SK-N-MC (cell line): ENCODE data around the gene IL17RB.

Source experiments
- DNase-seq: peaks from one replicate; pipeline ENCODE4 v3.0.0-alpha.2; 2011; ENCODE audit warnings: low read depth, low spot score
- H3K27ac ChIP-seq: fragments of 200-600 bp; sonication (generic); 2 replicates; pipeline ENCODE4 v1.5.1; 2016; ENCODE audit warnings: mixed run types
- H3K36me3 ChIP-seq: fragments of 200-600 bp; sonication (generic); 2 replicates; pipeline ENCODE4 v1.6.1; 2017; ENCODE audit warnings: antibody characterized with exemption, low read length, mixed read lengths; ENCODE audit not compliant: insufficient read depth
- H3K4me3 ChIP-seq: fragments of 200-600 bp; sonication (generic); 2 replicates; pipeline ENCODE4 v1.5.1; 2016
- H3K9ac ChIP-seq: fragments of 200-600 bp; sonication (generic); 2 replicates; pipeline ENCODE4 v1.8.0; 2017; ENCODE audit warnings: mixed run types, mixed read lengths; ENCODE audit not compliant: insufficient read length
- H3K9me3 ChIP-seq: fragments of 200-600 bp; sonication (generic); 2 replicates; pipeline ENCODE4 v1.6.1; 2017; ENCODE audit warnings: low read depth, mild to moderate bottlenecking, antibody characterized with exemption, low read length, moderate library complexity, mixed read lengths
- EZH2 ChIP-seq: fragments of 200-600 bp; sonication (generic); IDR thresholded peaks from one replicate; pipeline ENCODE4 v1.6.1; 2017; ENCODE audit warnings: antibody characterized with exemption
- FOXP2 ChIP-seq: optimal IDR thresholded peaks from 2 replicates; pipeline ENCODE3; 2011; ENCODE audit warnings: mild to moderate bottlenecking, moderate library complexity; ENCODE audit not compliant: insufficient read depth; ENCODE audit errors: extremely low read length, control extremely low read depth
- POLR2AphosphoS5 ChIP-seq: IDR thresholded peaks from 2 replicates; pipeline ENCODE4 v1.6.1; 2012; ENCODE audit warnings: mild to moderate bottlenecking, low read depth, low read length, borderline replicate concordance

Gene IL17RB

GRCh38 chr3:53844262-53845102, 1.9 kb upstream of the IL17RB start:
- Histone ChIP-seq H3K27ac (no peak overlapping the region), H3K36me3 (no peaks in the 10 kb centered on the region), H3K9me3 (no peaks in the 10 kb centered on the region), H3K9ac (no peak overlapping the region), H3K4me3 (no peak overlapping the region)
- no peak for TF ChIP-seq FOXP2
- no peak for TF ChIP-seq EZH2
- no peak for TF ChIP-seq POLR2AphosphoS5
- DNase-seq, result no peak

GRCh38 chr3:53845103-53845880, 1.1 kb upstream of the IL17RB start:
- Histone ChIP-seq H3K27ac (no peak overlapping the region), H3K4me3 (no peak overlapping the region), H3K36me3 (no peaks in the 10 kb centered on the region), H3K9ac (no peak overlapping the region), H3K9me3 (no peaks in the 10 kb centered on the region)
- DNase-seq, result no peak
- no peak for TF ChIP-seq POLR2AphosphoS5
- TF ChIP-seq EZH2, result no peak
- TF ChIP-seq FOXP2, result no peak

- no peaks in the 10 kb centered on the region for H3K36me3 ChIP-seq
- TF ChIP-seq POLR2AphosphoS5, result no peak
- no peak overlapping the region for H3K27ac ChIP-seq
- H3K4me3 ChIP-seq, result no peak overlapping the region
- no peaks in the 10 kb centered on the region for H3K9me3 ChIP-seq
- no peak for DNase-seq
- no peak overlapping the region for H3K9ac ChIP-seq
Observed at GRCh38 chr3:53845881-53846133, 561 bp upstream of the IL17RB start.

GRCh38 chr3:53846851-53847155, 435 bp downstream of the IL17RB start:
- no peak overlapping the region for H3K27ac ChIP-seq
- DNase-seq, result no peak
- no peaks in the 10 kb centered on the region for H3K36me3 ChIP-seq
- H3K9me3 ChIP-seq, result no peaks in the 10 kb centered on the region
- no peak overlapping the region for H3K4me3 ChIP-seq
- H3K9ac ChIP-seq, result no peak overlapping the region
- TF ChIP-seq POLR2AphosphoS5, result no peak
- no peak for TF ChIP-seq EZH2
- no peak for TF ChIP-seq FOXP2

- Histone ChIP-seq H3K9ac (no peak overlapping the region), H3K9me3 (no peaks in the 10 kb centered on the region), H3K4me3 (no peak overlapping the region), H3K36me3 (no peaks in the 10 kb centered on the region), H3K27ac (no peak overlapping the region)
- TF ChIP-seq EZH2 (no peak), POLR2AphosphoS5 (no peak), FOXP2 (no peak)
- DNase-seq, result no peak
Observed at GRCh38 chr3:53849916-53850315, 3.5 kb downstream of the IL17RB start.

- no peak overlapping the region for H3K9ac ChIP-seq
- TF ChIP-seq FOXP2 (no peak), POLR2AphosphoS5 (no peak), EZH2 (no peak)
- no peaks in the 10 kb centered on the region for H3K36me3 ChIP-seq
- DNase-seq, result no peak
- no peak overlapping the region for H3K27ac ChIP-seq
- H3K9me3 ChIP-seq, result no peaks in the 10 kb centered on the region
- no peak overlapping the region for H3K4me3 ChIP-seq
Observed at GRCh38 chr3:53850895-53851294, 4.5 kb downstream of the IL17RB start.

GRCh38 chr3:53856964-53857363, 10.6 kb downstream of the IL17RB start:
- DNase-seq, result no peak
- TF ChIP-seq EZH2, result no peak
- TF ChIP-seq FOXP2, result no peak
- no peak for TF ChIP-seq POLR2AphosphoS5
- Histone ChIP-seq H3K9ac (no peak overlapping the region), H3K4me3 (no peak overlapping the region), H3K9me3 (no peaks in the 10 kb centered on the region), H3K36me3 (no peaks in the 10 kb centered on the region), H3K27ac (no peak overlapping the region)

GRCh38 chr3:53858096-53858741, 11.9 kb downstream of the IL17RB start:
- no peaks in the 10 kb centered on the region for H3K36me3 ChIP-seq
- no peak for DNase-seq
- H3K9me3 ChIP-seq, result no peaks in the 10 kb centered on the region
- no peak overlapping the region for H3K9ac ChIP-seq
- no peak overlapping the region for H3K27ac ChIP-seq
- no peak for TF ChIP-seq POLR2AphosphoS5
- no peak for TF ChIP-seq FOXP2
- TF ChIP-seq EZH2, result no peak
- no peak overlapping the region for H3K4me3 ChIP-seq

- no peaks in the 10 kb centered on the region for H3K9me3 ChIP-seq
- DNase-seq, result no peak
- H3K36me3 ChIP-seq, result no peaks in the 10 kb centered on the region; the same call in 1 of the 2 replicates
- H3K9ac ChIP-seq, result no peak overlapping the region
- no peak overlapping the region for H3K27ac ChIP-seq
- TF ChIP-seq POLR2AphosphoS5 (no peak), FOXP2 (no peak), EZH2 (no peak)
- no peak overlapping the region for H3K4me3 ChIP-seq
Observed at GRCh38 chr3:53859178-53859577, 12.8 kb downstream of the IL17RB start.
